Cardiac fibroblast (primary cell): Measurements from ENCODE around the gene PHACTR4.
A peak's percentile ranks its signal among the peaks of the same experiment; 100 is the strongest.

Experiments
- DNase-seq, 2 donors: peaks; one replicate each; pipeline versions ENCODE4 v3.0.0 to v3.0.0-alpha.2; 2010; ENCODE audit warnings: low read depth in 2 of 2
- H3K4me3 ChIP-seq, 2 donors: replicated peaks in 1 of 2; 1 replicate in 1 of 2; 2 replicates in 1 of 2; pipeline ENCODE4 v1.5.1; 2011; ENCODE audit warnings: low read depth in 2 of 2, low read length in 2 of 2, mild to moderate bottlenecking in 2 of 2, moderate library complexity in 1 of 2
- CTCF ChIP-seq: IDR thresholded peaks from one replicate; pipeline ENCODE4 v1.5.1; 2011; ENCODE audit warnings: low read depth, mild to moderate bottlenecking, low read length, inconsistent platforms

The PHACTR4 gene

GRCh38 chr1:28394136-28394535, 24.6 kb downstream of the PHACTR4 start:
- no peak for TF ChIP-seq CTCF
- DNase-seq: no peak
- H3K4me3 ChIP-seq: no peak overlapping the region

DNA sequence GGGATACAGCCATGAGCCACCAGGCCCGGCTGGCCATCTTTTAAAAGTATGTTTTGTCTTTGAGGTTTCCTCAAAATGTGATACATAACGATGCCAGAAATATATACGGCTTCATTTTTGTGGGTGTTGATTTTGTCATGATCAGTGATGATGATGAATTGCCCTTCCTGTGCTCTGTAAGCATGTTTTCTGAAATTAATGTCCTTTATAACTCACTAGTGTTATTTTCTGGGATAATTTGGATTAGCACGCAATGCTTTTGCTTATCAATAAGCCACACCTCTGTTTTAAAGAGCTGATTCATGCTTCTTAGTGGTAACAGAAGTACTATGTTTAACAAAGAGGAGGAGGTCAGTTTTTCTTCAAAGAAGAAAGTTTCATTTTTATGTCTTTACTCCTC, 25.6 kb downstream of the PHACTR4 start:
- DNase-seq: peak; percentile 25 to 51
- no peak overlapping the region for H3K4me3 ChIP-seq
- TF ChIP-seq CTCF: no peak

GRCh38 chr1:28401760-28402159, 32.2 kb downstream of the PHACTR4 start:
- H3K4me3 ChIP-seq: no peak overlapping the region
- no peak for DNase-seq
- no peak for TF ChIP-seq CTCF

DNA sequence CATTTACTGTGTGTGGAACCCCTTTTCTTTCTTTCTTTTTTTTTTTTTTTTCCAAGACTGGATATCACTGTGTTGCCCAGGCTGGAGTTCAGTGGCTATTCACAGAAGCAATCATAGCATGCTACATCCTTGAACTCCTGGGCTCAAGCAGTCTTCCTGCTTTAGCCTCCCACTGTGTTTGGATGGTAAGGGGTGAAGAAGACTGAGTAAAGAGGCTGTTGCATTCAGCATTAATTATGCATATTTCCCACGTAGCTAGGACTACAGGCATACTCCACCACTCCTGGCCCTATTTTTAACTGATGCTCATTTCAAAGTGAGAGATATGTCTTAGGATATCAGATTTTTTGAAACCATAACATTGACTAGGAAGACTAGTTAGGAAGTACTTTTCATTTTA, 39.5 kb downstream of the PHACTR4 start:
- H3K4me3 ChIP-seq: no peak overlapping the region
- no peak for TF ChIP-seq CTCF
- no peak for DNase-seq

- DNase-seq: no peak
- TF ChIP-seq CTCF: no peak
- no peak overlapping the region for H3K4me3 ChIP-seq
Measured at GRCh38 chr1:28411656-28412055, 42.1 kb downstream of the PHACTR4 start.

GRCh38 chr1:28412731-28413130, 43.2 kb downstream of the PHACTR4 start:
- no peak overlapping the region for H3K4me3 ChIP-seq
- peak in 1 of 2 donors; percentile 20 for DNase-seq
- no peak for TF ChIP-seq CTCF

GRCh38 chr1:28416509-28417194, 47.1 kb downstream of the PHACTR4 start:
- TF ChIP-seq CTCF: no peak
- DNase-seq: peak in 1 of 2 donors; percentile 34
- no peak overlapping the region for H3K4me3 ChIP-seq
